D341Med (cell line): Measurements from ENCODE around the gene PMEPA1.
"Not testable (repeated sequence)": the region's sequence is repeated elsewhere in the genome, so short reads cannot be mapped to it uniquely, and the experiment has no call there.

ENCODE experiments used
- DNase-seq: peaks from one replicate; pipeline ENCODE4 v3.0.0; 2012; ENCODE audit warnings: low spot score

The PMEPA1 gene

DNA sequence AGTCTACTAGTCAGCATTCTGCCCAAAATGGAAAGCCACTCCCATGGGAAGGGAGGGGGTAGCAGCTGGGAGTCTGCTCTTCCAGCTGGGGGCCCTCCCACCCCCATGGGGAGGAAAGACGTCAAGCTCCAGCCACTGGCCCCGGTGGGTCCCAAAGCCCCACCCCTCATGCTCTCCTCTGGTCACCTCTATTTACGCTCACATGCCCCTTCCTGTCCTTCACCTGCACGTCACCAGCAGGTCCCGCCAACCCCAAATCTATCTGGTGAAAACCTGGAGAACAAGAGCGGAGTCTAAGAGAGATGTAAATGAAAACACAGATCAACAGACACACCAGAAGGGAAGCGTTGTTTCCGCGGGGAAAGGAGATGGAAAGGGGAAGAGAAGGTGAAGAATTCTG is 59.5 kb downstream of the PMEPA1 start:
- DNase-seq = peak; percentile 8

DNA sequence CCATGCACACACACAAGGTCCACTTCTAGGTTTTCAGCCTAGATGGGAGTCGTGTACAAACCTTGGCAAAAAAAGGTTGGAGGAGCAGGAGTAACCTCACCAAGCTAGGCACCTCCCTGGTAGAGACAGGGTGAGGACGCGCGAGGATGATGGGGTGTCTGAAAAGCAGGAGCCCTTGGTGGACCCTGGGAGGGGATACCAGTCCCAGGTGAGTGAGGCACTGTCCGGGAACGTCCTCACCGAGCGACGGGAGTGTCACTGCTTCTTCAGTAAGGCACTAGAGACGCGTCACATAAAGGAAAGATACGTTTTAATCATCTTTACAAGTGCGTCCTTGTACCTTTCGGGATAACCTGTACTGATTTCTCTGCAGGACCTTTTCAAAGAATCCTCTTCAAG is 60.2 kb downstream of the PMEPA1 start:
- DNase-seq = peak; percentile 15

DNA sequence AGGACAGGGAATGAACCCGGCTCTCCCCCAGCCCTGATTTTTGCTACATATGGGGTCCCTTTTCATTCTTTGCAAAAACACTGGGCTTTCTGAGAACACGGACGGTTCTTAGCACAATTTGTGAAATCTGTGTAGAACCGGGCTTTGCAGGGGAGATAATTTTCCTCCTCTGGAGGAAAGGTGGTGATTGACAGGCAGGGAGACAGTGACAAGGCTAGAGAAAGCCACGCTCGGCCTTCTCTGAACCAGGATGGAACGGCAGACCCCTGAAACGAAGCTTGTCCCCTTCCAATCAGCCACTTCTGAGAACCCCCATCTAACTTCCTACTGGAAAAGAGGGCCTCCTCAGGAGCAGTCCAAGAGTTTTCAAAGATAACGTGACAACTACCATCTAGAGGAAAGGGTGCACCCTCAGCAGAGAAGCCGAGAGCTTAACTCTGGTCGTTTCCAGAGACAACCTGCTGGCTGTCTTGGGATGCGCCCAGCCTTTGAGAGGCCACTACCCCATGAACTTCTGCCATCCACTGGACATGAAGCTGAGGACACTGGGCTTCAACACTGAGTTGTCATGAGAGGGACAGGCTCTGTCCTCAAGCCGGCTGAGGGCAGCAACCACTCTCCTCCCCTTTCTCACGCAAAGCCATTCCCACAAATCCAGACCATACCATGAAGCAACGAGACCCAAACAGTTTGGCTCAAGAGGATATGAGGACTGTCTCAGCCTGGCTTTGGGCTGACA is 60.8 kb downstream of the PMEPA1 start:
- no peak for DNase-seq

DNA sequence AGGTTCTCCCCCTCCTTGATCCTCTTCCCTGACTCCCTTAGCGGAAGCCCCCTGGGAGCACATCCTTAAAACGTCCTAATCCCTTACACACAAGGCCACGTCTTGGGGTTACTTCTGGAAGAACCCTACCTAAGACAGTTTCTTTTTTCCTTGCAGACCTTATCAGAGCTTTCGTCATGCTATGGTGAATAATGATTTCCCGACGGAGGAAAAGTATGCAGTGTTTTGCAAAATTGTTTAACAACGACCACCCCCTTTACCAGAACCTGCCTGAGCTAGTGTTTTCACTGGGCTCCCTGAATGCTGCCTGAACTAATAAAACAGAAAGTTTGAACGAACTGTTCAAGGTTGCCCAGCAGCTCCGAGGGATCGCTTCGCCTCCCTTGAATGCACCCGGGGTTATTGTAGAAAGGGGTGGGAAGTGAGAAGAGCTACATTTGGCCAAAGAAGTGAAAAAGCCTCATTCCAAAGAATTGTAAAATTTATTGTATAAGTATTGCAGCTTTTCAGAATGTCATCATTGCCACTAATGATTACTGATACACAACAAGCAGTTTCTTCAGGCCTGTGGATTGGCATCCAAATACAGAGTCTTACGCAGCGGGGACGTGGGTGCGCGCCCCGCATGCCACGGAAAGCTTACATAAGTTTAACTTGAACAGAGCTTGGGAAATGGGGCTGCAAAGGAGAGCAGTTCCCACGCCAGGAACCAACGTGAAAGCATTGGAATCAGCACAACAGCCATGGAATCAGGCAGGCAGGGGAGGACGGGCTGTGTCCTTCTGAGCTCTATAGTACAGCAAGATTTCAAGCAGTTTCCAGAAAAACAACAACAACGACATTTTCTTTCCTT is 61.7 kb downstream of the PMEPA1 start:
- DNase-seq = no peak

DNA sequence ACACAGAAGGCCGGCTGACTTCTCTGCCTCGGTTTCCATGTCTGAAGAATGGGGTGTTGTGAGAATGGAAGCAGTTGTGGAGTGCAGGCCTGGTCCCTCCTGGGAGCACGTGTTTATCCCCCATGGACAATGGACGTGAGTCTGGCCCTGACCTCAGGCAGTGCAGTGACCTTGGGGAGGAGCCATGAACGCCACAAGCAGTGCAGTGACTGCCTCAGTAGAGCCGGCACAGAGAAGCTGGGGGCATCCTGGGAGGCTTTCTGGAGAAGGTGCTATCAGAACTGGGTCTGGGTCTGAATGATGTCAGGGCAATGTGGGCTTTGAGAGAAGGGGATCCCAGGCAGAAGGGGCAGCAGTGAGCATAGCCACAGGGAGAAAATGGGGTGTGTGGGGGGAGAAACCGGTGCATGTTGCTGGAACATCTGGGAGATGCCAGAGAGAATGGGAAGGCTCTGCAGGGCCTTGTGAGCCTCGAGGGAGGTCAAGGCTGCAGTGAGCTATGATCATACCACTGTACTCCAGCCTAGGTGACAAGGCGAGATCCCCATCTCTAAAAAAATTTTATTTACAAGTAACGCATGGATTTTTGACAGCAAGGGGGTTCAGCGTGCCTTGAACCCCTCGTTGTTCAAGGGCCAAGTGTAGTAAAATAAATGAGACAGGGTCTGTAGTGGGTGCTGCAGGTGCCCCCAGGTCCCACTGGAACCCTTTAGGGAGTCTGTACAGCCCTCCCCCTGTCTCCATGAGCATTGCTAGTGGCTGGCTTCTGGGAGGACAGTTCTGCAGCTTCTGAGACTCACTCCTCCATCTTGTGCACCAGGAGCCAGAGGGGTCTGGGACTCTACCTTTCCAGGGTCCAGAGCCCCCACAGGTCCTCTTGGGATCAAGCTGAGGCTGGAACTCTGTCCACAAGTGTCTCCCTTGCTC is 62.5 kb downstream of the PMEPA1 start:
- no peak for DNase-seq

DNA sequence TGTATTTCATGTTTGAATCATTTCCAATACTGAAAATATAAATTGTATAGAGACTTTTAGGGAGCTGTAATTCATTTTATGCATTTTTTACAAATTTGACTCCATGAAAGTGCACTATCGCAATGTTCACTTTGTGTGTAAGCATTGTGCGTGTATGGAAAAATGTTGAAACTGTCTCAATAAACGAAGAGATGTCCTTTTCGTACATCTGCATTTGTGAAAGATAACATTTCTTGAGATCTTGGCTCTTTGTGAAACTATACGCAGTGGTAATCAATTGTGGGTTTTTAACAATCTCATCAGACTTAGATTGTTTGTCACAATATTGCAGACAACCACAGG is 70.9 kb downstream of the PMEPA1 start:
- no peak for DNase-seq

DNA sequence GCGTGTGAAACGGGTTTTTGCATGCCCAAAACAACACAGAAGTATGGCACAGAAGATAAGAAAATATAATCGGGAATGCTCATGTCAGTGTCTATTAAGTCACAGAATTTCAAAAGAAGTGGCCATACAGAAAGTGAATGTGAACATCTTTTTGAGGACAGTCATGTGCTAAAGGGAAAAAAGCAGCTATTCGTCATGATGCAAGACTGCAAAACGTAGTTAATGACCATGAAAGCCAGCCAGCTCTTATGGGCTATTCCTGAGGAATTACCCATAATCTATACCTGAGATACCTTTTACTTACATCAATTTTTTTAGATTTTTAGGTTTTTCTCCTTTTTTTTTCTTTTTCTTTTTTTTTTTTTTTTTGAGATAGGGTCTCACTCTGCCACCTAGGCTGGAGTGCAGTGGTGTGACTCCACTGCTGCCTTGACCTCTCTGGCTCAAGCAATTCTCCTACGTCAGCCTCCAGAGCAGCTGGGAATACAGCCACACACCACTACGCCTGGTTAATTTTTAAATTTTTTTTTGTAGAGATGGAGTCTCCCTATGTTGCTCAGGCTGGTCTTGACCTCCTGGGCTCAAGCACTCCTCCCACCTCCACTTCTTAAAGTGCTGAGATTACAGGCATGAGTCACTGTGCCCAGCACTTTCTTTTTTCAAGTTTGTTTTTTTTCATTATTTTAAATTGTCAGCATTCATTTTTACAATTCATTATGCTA is 71.5 kb downstream of the PMEPA1 start:
- no peak for DNase-seq

DNA sequence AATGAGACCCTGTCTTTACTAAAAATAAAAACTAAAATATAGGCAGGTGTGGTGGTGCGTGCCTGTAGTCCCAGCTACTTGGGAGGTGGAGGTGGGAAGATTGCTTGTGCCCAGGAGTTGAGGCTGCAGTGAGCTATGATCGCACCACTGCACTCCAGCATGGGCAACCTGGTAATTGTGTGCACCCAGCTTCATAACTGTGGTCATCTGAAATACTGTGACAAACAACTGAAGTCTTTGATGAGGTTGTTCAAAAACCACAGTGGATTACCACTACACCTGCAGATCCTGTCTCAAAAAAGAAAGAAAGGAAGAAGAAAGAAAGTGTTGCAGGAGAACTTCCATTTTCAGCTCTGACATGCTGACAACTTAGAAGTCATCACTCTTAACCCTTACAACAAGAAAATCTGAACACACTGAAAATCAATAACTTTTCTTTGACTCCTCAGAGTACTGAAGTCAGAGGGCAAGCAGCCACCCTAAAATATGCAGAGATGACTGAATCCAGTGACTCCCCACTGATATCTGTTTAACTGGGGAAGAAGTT is 75.8 kb downstream of the PMEPA1 start:
- no peak for DNase-seq

DNA sequence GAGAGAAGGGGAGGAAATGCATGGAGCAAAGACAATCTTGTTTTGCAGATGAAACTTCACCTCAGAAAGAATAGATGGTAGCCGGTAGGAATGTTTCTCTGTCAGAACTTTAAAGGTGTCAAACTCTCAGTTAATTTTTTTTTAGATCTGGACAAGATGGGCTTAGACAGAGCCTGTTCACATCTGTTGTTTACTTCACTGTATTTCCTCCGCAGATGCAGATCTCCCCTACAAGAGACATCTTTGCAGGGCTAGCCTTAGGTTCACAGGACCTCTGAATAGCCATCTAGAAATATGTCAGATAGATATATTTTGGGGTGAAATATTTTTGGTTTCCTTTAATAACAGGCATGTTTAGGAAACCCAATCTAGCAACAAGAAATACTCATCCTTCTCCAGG is 77.5 kb downstream of the PMEPA1 start:
- DNase-seq = no peak

DNA sequence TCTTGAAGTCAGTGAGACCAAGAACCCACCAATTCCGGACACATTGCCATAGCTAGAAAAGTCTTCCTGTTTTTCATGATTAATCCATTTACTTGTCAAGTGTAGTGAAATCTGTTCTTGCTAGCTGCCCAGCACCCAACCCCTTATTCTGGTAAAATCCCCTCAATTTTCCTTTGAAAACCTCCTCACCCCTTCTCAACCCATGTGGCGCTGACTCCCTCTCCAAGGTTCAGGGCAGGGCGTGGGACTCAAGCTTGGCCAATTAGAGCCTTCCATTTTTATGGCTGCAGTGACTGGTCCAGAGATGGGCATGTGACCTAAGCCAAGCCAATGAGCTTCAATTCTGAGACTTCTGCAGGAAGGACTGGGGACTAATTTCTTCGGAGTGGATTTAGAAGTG is 79.8 kb downstream of the PMEPA1 start:
- DNase-seq = no peak

DNA sequence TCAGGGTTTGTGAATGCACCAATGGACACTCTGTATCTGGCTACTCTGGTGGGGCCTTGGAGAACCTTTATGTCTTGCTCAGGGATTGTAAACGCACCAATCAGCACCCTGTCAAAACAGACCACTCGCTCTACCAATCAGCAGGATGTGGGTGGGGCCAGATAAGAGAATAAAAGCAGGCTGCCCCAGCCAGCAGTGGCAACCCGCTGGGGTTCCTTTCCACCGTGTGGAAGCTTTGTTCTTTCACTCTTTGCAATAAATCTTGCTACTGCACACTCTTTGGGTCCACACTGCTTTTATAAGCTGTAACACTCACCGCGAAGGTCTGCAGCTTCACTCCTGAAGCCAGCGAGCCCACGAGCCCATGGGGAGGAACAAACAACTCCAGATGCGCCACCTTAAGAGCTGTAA is 80.3 kb downstream of the PMEPA1 start:
- not testable (repeated sequence) for DNase-seq

DNA sequence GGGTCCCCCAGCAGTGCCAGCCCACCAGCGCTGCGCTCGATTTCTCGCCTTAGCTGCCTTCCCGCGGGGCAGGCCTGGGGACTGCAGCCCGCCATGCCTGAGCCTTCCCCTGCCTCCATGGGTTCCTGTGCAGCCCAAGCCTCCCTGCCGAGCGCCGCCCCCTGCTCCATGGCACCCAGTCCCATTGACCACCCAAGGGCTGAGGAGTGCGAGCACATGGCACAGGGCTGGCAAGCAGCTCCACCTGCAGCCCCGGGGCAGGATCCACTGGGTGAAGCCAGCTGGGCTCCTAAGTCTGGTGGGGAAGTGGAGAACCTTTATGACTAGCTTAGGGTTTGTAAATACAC is 80.9 kb downstream of the PMEPA1 start:
- DNase-seq = not testable (repeated sequence)

DNA sequence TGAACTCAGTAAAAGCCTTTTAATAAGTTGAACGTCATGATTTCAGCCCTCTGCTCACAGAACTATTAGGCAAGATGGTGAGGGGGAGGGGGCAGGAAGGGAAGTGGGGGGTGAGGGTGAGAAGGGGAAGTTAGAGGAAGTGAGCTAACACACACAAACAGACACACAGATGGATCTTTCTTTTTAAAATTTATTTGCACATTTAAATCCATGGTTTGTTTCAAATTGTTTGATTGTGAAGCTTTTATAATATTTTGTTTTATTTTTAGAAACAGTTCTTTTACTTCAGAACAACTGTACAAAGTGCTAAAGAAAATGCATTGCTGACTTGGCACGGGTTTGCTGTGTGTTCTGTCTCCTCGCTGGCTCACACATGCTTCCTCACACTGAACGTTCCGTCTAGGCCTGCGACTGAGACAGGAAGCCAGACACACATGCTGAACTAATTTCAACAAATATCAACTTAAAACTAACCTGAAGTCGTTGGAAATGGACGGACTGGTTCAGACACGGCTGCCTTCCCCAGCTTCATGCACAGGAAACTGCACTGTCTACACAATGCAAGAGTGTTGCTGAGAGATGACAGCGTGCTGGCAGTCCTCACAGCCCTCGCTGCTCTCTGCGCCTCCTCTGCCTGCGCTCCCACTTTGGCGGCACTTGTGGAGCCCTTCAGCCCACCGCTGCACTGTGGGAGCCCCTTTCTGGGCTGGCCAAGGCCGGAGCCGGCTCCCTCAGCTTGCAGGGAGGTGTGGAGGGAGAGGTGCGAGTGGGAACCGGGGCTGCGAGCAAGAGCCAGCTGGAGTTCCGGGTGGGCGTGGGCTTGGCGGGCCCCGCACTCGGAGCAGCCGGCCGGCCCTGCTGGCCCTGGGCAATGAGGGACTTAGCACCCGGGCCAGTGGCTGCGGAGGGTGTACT is 81.5 kb downstream of the PMEPA1 start:
- DNase-seq = no peak

DNA sequence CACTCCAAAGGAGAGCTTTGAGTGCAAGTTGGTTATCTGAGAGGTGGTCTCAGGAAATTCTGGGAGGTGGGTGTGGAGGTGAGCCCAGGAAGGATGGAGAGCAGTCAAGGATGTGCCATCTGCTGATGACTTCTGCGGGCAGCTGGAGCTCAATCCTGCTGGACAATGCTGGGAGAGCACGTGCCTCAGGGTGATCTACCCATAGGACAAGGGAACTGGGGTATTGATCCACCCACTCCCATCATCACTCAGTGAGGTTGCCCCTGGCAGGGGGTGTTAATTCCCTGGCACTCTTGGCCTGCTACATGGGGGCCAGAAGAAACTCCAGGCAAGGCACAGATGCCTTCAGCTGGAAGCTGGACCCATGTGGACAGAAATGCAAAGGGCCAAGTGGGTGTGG is 82.5 kb downstream of the PMEPA1 start:
- DNase-seq = no peak

DNA sequence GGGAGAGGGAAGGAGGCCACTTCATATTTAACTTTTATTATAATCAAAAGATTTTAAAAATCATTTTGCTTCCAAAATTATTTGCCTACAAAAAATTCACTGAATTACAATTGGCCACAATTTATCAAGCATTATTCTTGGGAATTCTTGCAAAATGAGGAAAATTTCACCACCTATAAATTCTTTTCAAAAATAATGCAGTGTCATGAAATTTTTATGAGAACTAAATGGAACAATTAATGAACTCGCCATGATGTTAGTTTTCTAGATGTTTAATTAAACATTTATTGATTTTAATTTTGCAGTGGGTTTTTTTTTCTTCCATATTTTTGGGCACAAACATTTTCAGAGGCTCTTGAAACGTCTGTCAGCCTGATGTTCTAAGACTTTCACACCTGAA is 83.8 kb downstream of the PMEPA1 start:
- no peak for DNase-seq

DNA sequence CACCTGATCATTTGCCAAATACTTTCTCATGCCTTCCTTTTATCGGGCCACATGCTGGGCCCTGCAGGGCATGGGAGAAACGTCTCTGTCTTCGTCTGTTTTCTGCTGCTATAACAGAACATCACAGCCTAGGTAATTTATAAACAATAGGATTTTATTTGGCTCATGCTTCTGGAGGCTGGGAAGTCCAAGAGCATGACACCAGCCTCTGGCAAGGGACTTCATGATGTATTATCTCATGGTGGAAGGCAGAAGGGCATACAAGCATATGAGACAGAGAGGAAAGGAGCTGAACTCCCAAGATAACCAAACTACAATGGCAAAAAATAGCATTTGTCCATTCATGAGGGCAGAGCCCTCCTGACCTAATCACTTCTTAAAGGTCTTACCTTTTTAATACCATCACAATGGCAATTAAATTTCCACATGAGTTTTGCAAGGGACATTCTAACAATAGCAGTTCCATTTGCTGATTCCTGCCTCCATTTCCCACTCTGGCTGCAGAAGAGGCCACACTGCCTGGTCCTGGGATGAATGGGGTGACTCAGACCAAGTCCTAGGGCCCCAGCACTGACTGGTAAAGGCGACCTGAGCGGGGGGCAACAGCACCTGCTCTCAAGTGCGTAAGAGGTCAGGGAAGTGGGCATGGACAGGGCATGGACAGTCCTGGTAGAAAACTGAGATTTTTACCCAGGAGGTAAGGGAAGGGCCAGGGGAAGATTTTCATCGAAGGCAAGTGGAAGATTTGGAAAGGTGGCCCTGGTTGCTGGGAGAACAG is 84.4 kb downstream of the PMEPA1 start:
- no peak for DNase-seq

DNA sequence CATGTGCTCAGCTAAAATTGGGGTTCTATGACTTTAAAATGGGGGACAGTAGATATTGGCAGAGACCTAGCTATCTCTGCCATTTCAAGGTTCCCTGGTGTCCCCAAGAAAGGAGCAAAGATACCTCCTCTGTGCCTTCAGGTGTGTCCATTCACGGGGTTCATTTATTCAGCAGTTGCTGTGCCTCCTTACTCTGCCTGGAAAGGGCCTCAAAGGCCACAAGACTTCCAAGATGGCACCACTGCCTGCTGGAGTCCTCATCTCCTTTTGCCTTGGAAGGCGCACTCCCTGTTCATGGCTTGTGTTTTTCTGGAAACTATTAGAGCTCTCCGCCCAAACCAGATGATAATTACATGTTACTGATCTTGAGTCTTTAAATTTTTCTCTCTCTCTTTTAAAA is 85.7 kb downstream of the PMEPA1 start:
- DNase-seq = no peak

DNA sequence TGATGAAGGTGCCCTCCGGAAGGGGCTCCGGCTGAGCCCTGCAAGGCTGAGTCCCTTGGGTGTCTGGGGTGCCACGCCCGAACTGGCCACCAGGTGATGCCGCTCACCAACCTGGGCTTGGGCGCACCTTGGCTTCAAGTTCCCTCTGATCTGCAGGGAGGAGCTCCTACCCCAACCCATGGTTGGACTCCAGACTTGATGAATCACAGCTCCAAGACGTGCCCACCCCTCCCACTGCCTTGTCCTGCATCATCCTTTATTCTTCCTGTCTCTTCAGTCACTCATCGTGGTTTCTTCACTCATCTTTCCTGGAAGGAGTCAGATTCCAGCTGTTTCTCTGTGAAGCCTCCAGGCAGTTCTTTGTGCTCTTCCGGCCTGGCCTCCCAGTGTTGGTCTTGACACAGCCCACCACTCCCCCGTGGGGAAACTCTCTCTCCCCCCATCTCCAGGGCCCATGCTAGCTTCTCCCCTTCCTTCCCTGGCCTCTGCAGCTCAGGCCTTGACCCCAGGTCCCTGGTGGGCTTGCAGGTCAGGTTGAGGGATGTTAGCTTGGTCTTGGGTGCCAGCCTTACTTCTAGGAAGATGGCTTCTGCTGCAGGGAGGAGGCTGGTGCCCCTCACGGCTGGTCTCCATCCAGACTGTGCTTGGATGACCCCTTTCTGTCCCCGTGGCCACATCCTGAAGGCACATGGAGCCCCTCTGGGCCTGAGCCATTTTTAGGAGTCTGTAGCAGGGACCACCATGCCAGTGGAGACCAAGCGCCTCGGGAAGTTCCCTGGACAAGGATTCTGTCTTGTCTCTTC is 87.0 kb downstream of the PMEPA1 start:
- DNase-seq = peak; percentile 85

DNA sequence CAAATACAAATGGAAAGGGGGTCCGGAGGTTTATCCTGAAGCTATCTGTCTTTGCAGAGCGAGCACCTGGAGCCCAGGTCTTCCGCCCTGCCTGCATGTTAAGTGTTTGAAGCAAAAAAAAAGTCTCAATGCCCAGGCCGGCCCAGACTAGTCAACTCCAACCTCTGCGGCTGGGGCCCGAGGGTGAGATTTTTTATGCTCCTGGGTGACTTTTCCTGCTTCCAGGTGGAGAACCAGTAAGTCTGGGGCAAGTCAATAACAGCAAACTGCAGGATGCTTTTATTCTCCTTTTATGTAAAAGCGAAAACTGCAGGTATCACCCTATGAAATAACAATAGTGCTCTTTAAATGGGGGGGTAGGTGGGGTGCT is 87.6 kb downstream of the PMEPA1 start:
- DNase-seq = no peak
